NCI-H2081 treated with DMSO at 0.1 percent for 48 hours (cell line): ENCODE measurements around the gene SESTD1.
"Not testable (repeated sequence)": the region's sequence is repeated elsewhere in the genome, so short reads cannot be mapped to it uniquely, and the experiment has no call there.

Experiments used
- DNase-seq: peaks from one replicate; lab custom pipeline; 2025; lab: John Stamatoyannopoulos, UW

The SESTD1 gene

DNA sequence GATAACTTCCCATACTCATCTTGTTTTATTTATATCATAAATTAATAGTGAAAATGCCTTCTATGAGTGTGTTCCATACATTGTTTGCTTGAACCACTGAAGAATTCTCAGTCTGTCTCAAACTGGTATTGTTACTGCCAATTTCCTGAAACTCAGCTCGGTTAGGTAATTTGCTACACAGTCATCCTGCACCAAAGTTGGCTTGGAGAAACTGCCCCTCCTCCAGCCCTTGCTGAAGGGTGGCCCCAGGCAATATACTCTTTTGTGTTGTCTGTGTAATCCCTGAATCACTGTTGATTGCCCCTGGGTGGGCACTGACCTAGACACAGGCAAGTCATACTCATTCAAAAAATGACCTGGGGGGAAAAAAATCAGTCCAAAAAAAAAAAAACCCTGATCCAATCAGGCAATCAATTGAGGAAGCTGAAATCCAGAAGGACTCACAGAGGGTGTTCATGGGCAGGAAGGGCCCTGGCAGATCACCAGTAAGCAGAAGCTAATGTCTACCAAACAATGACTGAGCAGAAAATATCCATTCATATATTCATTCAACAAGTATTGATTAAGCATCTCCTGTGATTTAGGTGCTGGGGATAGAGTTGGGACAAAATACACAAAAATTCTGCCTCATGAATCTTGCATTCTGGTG is 3.8 kb upstream of the SESTD1 start:
- no peak for DNase-seq

DNA sequence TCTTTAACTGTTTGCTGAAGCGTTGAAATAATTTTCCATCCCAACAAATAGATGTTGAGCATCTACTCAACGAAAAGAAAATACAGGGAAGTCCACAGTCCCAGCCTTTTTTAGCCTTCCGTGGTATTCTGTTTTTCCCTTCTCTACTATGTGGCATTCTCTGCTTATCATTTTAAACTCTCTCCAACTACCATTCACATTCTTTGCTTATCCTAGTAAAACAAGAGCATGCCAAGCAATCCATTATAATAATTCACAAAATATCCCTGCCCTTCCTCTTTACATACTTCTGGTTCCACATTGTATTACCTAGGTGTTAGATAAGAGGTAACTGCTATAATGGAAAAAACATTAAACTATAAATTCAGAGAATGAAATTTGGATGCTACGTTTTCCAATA is 1.6 kb upstream of the SESTD1 start:
- DNase-seq, result no peak

DNA sequence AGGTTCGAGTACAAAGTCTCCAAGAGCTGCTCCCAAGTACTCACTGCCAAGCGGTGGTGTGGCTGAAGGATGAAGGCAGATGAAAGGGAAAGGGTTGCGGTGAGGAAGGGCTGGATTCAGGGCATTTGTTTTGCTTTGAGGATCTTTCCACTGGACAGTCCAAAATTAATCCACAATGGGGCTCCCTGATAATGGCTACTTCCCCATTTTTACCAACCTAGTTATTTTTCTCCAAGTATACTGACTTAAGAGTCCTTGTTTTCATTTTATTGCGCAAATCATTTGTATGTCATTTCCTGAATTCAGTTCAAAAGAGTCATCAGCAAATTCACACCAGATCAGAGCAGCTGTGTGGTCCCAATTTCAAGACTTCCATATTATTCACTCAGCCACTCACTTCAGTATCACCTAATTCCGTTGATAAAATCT is 464 bp upstream of the SESTD1 start:
- DNase-seq, result no peak

DNA sequence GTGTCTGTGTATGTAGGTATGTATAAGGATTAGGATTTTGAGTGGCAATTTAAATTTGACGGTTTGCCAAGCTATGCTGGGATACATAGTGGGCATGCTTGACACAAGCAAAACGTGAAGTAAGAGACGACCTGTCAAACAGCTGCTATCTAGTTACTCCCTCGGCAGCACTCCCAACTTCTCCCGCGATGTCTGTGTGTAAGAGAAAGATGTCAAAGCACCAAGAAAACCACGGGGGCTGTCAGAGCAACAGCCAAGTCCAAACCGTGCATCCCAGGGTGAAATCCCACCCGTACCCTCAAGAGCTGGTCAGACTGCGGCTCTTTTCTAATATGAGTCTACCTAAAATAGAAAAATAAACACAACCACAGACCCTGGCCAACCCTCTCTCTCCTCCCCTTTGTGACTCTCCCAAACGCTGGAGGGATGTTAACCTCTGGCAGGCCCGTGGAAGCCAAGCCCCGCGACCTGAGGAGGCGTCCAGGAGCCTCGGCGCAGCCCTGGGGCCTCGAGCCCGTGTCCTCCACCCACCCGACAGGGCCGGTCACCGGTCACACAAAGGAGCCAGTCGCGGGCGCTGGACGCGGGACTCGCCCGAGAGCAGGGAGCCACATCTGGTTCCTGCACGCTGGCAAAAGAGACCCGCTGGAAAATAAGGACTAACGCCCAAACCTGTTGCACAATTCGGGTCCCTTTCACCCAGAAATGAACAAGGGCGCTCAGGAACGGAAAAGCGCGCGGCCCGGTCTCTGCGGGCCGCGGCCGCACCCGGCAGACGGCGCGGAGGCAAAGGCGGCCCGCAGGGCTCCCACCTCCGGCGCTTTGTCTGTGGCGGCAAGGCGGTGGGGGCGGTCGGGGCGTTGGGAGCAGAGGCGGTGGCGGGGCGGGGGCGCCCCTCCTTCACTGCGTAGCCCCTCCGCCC is 925 bp downstream of the SESTD1 start:
- DNase-seq, result no peak

DNA sequence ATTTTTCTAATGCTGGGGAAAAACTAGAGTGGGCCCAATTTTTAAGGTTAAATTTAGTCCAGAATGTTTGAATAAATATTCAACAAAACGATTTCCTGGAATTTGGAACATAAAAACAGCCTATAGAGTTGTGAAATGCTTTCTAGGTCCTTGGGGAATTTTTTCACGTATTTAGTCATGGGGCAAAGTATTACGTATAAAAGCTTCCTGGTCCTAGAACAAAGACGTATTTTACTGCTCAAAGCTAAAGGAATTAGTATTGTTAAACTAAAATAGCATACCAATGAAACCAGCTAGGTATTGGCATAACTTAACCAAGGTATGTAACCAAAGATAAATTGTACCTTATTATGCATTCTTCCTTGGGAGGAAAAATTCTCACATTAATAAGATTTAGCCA is 1.6 kb downstream of the SESTD1 start:
- no peak for DNase-seq

DNA sequence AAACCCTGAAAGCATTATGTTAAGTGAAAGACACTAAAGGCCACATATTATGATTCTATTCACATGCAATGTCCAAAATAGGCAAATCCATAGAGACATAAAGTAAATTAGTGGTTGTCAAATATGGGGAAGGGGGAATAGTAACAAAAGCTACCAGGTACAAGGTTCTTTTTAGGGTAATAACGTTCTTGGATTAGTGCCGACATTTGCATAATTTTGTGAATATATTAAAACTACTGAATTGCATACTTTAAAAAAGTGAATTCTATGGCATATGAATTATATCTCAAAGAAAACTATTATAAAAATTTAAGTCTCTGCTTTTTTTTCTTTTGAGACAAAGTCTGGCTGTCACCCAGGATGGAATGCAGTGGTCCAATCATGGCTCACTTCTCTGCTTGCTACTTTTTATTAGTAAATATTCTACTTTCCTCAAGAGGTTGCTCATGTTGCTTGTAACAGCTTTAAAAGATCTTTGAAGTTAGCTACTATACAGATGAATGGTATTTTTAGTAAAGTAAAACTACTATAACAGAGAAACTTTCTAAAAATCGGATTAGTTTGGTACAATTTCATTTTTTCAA is 2.5 kb downstream of the SESTD1 start:
- DNase-seq, result no peak

DNA sequence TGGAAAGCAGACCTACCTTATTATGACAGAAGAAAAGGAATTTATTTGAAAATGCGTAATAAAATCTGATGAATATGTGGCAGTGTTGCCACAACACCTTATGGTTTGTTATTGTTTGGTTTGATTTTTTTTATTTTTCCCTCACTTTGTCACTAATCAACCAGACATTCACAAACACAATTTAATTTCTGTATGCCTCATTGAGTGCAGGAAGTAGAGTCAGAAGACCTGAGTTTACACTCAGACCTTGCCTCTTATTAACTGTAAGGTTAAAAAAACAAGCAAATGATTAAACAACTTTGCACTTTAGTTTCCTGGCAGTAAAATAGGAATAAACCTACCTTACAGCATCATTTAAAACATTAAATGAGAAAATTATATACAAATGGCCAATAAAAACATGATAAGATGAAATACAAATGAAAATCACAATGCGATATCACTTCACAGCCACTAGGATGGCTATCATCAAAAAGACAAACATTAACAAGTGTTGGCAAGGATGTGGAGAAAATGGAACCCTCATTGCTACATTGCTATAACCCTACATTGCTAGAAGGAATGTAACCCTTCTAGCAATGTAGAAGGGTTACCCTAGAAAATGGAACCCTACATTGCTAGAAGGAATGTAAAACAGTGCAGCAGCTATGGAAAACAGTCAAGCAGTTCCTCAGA is 3.3 kb downstream of the SESTD1 start:
- DNase-seq, result no peak

DNA sequence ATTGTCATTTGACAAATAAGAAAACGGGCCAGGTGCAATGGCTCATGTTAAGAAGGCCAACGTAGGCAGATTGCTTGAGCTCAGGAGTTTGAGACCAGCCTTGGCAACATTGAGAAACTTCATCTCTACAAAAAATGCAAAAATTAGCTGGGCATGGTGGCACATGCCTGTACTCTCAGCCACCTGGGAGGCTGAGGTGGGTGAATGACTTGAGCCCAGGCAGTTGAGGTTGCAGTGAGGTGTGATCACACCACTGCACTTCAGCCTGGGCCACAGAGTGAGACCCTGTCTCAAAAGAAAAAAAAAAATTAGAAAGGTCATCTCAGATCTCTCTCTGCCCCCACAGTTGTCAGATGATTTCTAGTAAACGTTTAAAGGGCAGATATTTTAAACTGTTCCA is 4.4 kb downstream of the SESTD1 start:
- no peak for DNase-seq

DNA sequence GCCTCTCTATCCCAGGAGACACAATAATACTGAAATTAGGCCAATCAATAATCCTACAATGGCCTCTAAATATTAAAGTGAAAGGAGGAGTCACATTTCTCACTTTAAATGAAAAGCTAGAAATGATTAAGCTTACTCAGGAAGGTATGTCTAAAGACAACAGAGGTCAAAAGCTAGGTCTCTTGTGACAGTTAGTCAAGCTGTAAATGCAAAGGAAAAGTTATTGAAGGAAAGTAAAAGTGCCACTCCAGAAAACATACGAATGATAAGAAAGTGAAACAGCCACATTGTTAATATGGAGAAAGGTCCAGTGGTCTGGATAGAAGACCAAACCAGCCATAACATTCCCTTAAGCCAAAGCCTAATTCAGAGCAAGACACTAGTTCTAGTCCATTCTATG is 9.5 kb downstream of the SESTD1 start:
- DNase-seq, result no peak

DNA sequence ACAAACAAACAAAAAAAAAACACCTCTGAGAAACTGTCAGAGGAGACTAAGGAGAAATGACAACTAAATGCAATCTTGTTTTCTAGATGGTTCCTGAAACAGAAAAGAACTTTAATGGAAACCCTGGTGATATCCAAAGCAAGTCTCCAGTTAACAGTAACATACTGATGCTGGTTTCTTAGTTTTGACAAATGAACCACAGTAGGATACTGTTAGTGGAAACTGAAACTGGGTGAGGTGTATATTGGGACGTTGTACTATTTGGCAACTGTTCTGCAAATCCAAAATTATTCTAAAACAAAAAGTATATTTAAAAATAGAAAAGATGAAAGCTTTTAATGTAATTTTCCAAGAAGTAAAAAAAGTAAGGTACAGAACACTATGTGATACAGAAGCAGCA is 11.4 kb downstream of the SESTD1 start:
- DNase-seq, result no peak

DNA sequence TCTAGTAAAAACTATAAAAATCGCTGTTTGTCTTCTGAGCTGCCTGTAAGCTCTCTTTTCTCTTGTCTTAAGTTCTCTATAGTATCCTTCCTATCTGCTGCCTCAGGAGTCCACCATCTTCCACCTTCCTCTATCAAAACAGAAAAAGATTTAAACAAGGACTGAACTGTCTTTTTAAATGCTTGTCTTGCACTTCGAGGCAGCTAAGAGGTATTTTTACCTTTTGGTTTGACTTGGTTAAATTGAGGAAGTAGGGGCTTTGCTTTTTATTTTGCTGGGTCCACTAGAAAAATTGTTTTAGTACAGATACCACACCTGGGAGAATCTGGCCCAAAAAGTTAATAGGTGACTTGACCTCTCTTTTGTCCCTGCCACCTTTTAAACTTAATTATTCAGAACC is 12.2 kb downstream of the SESTD1 start:
- DNase-seq, result no peak

DNA sequence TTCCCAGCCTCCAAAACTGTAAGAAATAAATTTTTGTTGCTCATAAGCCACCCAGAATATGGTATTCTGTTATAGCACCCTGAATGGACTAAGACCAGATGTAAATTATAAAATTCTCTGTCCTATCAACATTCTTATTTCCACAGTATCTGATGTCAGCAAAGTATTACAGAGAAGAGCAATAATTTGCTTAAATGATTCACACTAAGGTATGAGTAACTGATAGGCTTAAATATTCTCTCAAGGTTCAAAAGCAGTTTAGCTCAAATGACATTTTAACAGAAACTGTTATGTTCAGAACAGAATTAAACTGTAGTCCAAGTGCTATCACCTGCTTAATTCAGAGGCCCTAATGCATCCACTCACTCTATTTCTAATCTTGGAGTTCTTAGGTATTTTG is 12.8 kb downstream of the SESTD1 start:
- DNase-seq, result no peak

DNA sequence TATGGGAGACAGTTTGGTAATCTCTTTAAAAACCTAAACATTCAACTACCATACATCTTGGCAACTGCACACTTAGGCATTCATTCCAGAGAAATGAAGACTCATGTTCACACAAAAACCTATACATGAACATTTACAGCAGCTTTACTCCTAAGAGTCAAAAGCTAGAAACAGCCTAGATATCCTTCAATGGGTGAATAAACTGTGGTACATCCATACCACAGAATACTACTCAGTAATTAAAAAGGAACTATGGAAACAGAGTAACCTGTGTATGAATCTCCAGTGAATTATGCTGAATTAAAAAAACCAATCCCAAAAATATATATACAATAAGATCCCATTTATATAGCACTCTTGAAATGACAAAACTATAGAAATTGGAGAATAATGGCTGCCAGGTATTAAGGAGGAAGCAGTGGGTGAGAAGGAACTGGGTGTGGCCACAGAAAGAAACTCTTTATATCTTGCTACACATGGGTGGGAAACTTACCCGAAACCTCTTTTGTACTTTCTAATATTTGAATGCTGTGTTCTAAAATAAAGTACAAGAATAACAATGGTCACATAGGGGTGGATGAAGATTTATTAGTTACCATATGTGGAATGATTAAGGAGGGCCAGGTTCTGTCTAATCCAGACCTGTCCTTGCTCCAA is 13.7 kb downstream of the SESTD1 start:
- DNase-seq, result no peak

DNA sequence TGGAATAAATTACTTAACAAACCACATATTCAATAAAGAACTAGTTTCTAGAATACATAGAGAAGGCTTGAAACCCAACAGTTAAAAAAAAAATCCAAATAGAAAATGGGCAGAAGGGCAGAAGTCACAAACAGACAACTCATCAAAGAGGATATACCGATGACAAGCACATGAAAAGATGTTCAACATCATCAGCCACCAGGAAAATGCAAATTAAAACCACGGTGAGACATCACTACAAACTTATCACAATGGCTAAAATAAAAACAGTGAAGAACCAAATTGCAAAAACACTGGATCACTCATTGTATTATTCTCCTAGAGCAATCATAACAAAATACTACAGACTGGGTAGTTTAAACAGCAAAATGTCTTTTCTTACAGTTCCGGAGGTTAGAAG is 14.5 kb downstream of the SESTD1 start:
- DNase-seq, result no peak

DNA sequence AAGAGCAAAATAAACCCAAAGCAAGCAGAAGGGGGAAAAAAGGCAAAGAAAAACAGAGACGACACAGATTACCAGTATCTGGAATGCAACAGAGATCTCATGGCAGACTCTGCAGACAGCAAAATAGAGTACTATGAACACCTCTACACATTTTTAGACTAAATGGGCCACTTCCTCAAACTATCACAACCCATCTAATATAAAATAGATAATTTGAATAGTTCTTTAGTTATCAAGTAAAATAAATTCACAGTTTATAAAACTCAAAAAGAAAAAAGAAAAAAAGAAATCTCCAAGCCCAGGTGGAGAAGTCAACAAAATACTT is 16.6 kb downstream of the SESTD1 start:
- DNase-seq, result no peak

DNA sequence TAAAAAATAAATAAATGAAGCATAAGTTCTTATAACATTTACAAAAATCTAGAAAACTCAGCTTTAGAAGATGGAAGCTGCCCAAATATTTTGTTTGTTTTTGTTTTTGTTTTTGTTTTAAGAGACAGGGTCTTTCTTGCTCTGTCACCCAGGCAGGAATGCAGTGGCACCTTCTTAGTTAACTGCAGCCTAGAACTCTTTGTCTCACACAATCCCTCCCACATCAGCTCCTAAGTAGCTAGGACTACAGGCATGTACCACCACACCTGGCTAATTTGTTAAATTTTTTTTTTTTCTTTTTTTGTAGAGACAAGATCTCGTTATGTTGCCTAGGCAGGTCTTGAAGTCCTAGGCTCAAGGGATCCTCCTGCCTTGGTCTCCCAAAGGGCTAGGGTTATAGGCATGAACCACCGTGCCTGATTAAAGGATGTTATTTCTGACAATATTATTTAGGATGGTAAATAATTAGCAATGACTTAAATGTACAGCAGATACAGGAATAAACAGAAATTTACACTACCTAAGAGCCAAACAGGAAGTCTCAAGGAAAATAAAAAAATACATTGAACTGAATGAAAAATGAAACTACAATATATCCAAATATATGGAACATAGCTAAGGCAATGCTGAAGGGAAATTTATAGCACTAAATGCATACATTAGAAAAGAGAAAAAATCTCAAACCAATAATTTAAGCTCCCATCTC is 17.2 kb downstream of the SESTD1 start:
- no peak for DNase-seq

DNA sequence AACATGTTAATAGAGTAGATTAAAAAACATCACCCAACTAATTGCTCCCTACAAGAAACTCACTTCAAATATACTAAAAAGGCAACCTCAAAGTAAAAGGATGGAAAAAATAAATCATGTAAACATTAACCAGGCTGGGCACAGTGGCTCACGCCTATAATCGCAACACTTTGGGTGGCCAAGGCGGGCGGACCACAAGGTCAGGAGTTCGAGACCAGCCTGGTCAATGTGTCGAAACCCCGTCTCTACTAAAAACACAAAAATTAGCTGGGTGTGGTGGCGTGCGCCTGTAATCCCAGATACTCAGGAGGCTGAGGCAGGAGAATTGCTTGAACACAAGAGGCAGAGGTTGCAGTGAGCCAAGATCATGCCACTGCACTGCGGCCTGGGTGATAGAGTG is 18.8 kb downstream of the SESTD1 start:
- DNase-seq, result not testable (repeated sequence)

DNA sequence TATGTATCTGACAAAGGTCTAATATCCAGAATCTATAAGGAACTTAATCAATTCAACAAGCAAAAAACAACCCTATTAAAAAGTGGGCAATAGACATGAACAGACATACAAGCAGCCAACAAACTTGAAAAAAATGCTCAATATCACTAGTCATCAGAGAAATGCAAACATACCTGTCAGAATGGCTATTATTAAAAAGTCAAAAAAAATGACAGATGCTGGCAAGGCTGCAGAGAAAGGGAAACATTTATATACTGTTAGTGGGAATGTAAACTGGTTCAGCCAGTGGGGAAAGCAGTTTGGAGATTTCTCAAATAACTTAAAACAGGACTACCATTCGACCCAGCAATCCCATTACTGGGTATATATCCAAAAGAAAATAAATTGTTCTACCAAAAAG is 21.6 kb downstream of the SESTD1 start:
- DNase-seq, result no peak

DNA sequence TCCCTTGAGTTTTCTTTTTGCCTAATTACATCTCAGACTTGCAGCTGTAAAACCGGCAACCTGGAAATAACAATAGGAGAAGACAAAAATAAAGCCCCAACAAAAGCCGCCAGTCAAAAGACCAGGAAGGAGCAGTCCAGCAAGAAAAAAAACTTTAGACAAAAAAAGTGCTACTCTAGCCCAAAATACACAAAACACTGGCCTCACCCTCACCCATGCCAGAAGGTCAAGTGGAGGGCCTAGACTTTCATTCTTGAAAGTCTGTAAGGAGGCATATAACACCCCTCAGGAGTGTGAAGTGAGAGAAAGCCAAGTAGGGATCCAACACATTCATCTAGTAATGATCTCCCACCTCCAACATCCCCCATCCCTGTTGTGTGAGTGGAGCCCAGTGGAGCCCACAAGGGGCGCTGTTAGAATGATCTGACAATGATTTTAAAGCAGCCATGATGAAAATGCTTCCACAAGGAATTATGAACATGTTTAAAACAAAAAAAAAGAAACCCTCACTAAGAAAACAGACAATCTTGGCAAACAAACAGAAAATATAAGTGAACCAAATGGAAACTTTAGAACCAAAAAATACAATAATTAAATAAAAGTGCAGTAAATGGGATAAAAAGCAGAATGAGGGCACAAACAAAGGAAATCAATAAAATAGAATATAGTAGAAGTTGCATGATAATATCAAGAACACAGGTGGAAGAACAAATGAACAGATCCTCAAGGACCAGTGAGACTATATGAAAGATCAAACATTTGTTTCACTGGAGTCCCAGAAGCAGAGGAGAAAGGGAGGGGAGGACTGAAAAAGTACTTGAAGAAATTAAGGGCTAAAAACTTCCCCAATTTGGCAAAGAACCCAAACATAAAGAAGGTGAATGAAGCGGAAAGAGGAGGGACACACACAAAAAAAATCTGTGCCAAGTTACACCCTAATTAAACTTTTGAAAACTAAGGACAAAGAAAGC is 23.9 kb downstream of the SESTD1 start:
- no peak for DNase-seq

DNA sequence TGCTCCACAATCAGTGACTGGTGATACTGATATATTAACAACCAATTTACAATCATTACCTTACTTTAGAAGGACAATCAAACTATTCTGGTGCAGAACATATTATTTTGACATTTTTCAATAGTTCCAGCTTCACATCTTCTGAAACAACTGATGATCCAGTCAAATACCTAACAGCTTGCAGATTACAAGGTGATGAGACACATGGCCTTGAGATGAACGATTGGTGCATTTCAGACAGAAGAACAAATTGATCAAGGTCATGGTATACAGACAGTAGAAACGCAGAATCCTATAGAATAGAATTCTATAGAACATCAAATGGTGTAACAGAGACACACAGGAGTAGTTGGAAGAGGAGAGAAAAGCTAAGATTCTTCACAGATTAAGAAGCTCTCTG is 24.8 kb downstream of the SESTD1 start:
- DNase-seq, result no peak
